GM18873 (cell line): ENCODE results near the gene OR2B6.

Source experiments
- ATAC-seq: cut with Tn5 transposase; IDR thresholded peaks from one replicate; pipeline ENCODE4 v1.9.1; 2021; ENCODE audit warnings: mild to moderate bottlenecking, moderate library complexity, moderate number of reproducible peaks; ENCODE audit not compliant: unreplicated experiment, low FRiP score

Gene OR2B6

GRCh38 chr6:27994616-27995015, 37.6 kb downstream of the OR2B6 start:
- ATAC-seq: no peak

- no peak for ATAC-seq
These were observed 43.5 kb downstream of the OR2B6 start for GRCh38 chr6:28000351-28001045.

- no peak for ATAC-seq
These were observed 44.3 kb downstream of the OR2B6 start for GRCh38 chr6:28001351-28001750.

- no peak for ATAC-seq
These were observed 44.7 kb downstream of the OR2B6 start for GRCh38 chr6:28001751-28002150.

GRCh38 chr6:28002161-28002560, 45.1 kb downstream of the OR2B6 start:
- no peak for ATAC-seq

- ATAC-seq: no peak
These were observed 46.0 kb downstream of the OR2B6 start for GRCh38 chr6:28003059-28003458.

GRCh38 chr6:28003661-28004060, 46.6 kb downstream of the OR2B6 start:
- ATAC-seq: no peak

GRCh38 chr6:28004350-28005151, 47.5 kb downstream of the OR2B6 start:
- ATAC-seq: no peak

GRCh38 chr6:28005152-28005890, 48.3 kb downstream of the OR2B6 start:
- ATAC-seq: no peak

GRCh38 chr6:28005975-28006374, 48.9 kb downstream of the OR2B6 start:
- ATAC-seq: no peak
